ENCODE data around the gene FRY. TPM values are rescaled to one million over a fixed set of nuclear protein-coding genes. Genes with fewer than 3 reads are reported as not detected.

The FRY gene
- total RNA-seq, 1 donor = 12.3 TPM

DNA sequence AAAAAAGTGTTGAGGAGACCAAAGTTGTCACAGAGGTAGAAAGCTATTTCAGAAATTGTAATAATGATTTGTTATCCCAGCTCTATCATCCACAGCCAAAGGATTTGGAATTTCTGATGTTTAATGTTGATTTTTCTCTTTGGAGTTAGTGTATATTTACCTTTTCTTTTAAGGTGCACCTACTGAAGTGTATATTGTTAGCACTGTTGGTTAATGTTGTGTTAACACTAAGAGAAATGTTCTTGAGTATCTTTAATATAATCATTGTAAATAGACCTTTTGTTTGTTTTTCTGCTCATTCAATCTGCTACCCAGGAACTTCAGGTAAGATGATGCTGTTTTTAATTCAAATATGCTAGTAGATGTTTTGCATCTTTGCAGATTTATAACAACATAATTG lies 226.1 kb downstream of the FRY start:
- TF ChIP-seq, protein P1, sequence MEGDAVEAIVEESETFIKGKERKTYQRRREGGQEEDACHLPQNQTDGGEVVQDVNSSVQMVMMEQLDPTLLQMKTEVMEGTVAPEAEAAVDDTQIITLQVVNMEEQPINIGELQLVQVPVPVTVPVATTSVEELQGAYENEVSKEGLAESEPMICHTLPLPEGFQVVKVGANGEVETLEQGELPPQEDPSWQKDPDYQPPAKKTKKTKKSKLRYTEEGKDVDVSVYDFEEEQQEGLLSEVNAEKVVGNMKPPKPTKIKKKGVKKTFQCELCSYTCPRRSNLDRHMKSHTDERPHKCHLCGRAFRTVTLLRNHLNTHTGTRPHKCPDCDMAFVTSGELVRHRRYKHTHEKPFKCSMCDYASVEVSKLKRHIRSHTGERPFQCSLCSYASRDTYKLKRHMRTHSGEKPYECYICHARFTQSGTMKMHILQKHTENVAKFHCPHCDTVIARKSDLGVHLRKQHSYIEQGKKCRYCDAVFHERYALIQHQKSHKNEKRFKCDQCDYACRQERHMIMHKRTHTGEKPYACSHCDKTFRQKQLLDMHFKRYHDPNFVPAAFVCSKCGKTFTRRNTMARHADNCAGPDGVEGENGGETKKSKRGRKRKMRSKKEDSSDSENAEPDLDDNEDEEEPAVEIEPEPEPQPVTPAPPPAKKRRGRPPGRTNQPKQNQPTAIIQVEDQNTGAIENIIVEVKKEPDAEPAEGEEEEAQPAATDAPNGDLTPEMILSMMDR (IDR thresholded peaks at IDR 0.05; ENCODE audit: extremely low read depth, low read depth, low read length) = no peak
- no peak for DNase-seq (ENCODE audit: insufficient read length, low spot score, missing footprints)
- Histone ChIP-seq H3K27me3 (ENCODE audit: insufficient read depth, low read length) (no peaks in the 10 kb centered on the region), H4K20me1 (ENCODE audit: insufficient read depth, low read length) (no peaks in the 10 kb centered on the region), H3K4me2 (ENCODE audit: insufficient read depth, low read length) (no peak overlapping the region), H3K4me1 (ENCODE audit: insufficient read depth, low read length) (peaks cover 7% of the 10 kb centered on the region), H3K9me3 (ENCODE audit: low read depth, low read length) (no peaks in the 10 kb centered on the region), H2AFZ (ENCODE audit: low read length) (no peak overlapping the region), H3K36me3 (ENCODE audit: insufficient read depth, low read length) (no peaks in the 10 kb centered on the region), H3K27ac (ENCODE audit: low read depth, low read length) (no peak overlapping the region), H3K4me3 (ENCODE audit: insufficient read depth, low read length) (no peak overlapping the region), H3K79me2 (ENCODE audit: insufficient read depth, low read length) (no peaks in the 10 kb centered on the region)

DNA sequence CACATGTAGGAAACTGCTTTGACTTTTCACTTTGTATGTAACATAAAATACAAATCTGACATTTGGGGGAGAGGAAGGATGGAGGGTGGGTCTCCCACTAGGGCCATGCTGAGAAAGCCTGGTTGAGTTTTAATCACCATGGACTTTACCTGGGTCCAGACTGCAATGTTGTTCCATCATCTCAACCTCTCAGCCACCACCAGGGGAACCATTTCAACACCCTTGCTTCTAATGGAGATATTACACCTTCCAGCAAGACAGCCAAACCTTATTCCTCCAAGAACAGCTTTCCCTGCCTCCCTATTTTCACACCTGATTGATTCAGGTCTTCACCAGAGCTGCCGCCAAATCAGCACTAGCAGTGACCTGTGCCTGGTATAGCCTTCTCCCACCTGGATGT lies 227.5 kb downstream of the FRY start:
- TF ChIP-seq, protein P1 (IDR thresholded peaks at IDR 0.05; ENCODE audit: extremely low read depth, low read depth, low read length) = peak; percentile 20
- Histone ChIP-seq H3K79me2 (ENCODE audit: insufficient read depth, low read length) (no peaks in the 10 kb centered on the region), H3K4me1 (ENCODE audit: insufficient read depth, low read length) (peaks cover 7% of the 10 kb centered on the region), H3K27ac (ENCODE audit: low read depth, low read length) (no peak overlapping the region), H2AFZ (ENCODE audit: low read length) (no peak overlapping the region), H3K4me3 (ENCODE audit: insufficient read depth, low read length) (no peak overlapping the region), H4K20me1 (ENCODE audit: insufficient read depth, low read length) (no peaks in the 10 kb centered on the region), H3K36me3 (ENCODE audit: insufficient read depth, low read length) (no peaks in the 10 kb centered on the region), H3K9me3 (ENCODE audit: low read depth, low read length) (no peaks in the 10 kb centered on the region), H3K27me3 (ENCODE audit: insufficient read depth, low read length) (no peaks in the 10 kb centered on the region), H3K4me2 (ENCODE audit: insufficient read depth, low read length) (no peak overlapping the region)
- no peak for DNase-seq (ENCODE audit: insufficient read length, low spot score, missing footprints)

DNA sequence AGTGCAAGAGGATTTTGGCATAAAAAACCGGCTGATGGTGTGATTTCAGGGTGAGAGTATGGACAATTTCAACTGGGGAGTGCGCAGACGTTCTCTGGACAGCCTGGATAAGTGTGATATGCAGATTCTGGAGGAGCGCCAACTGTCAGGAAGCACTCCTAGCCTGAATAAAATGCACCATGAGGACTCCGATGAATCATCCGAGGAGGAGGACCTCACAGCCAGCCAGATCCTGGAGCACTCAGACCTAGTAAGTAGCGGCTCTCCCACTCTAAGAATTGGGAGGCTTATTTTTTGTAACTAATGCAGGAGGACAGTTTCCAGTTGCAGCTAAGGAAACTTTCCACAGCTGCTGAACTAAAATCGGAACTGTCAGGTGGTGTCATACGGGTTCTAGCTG lies 230.0 kb downstream of the FRY start:
- Histone ChIP-seq H3K27me3 (ENCODE audit: insufficient read depth, low read length) (no peaks in the 10 kb centered on the region), H3K36me3 (ENCODE audit: insufficient read depth, low read length) (peaks cover 6% of the 10 kb centered on the region), H3K27ac (ENCODE audit: low read depth, low read length) (no peak overlapping the region), H3K4me3 (ENCODE audit: insufficient read depth, low read length) (no peak overlapping the region), H3K4me1 (ENCODE audit: insufficient read depth, low read length) (peaks cover 7% of the 10 kb centered on the region), H2AFZ (ENCODE audit: low read length) (no peak overlapping the region), H3K9me3 (ENCODE audit: low read depth, low read length) (no peaks in the 10 kb centered on the region), H3K4me2 (ENCODE audit: insufficient read depth, low read length) (peak overlapping the region; percentile 20), H4K20me1 (ENCODE audit: insufficient read depth, low read length) (no peaks in the 10 kb centered on the region), H3K79me2 (ENCODE audit: insufficient read depth, low read length) (no peaks in the 10 kb centered on the region)
- DNase-seq (ENCODE audit: insufficient read length, low spot score, missing footprints) = no peak
- TF ChIP-seq, protein P1 (IDR thresholded peaks at IDR 0.05; ENCODE audit: extremely low read depth, low read depth, low read length) = no peak

DNA sequence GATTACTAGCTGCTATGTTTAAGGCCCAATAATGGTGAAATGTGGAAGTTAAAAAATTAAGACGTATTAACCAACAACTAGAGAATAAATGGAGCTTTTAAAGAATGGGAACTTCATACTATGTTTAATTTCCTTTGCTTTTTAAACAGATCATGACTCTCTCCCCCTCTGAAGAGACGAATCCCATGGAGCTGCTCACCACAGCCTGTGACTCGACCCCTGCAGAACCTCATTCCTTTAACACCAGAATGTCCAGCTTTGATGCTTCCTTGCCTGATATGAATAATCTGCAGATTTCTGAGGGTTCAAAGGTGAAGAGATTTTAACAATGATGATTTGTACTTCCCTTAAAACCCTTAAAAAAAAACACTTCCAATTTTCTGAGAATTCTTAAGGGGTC lies 230.6 kb downstream of the FRY start:
- H3K79me2 ChIP-seq (ENCODE audit: insufficient read depth, low read length) = no peaks in the 10 kb centered on the region
- no peak overlapping the region for H3K4me3 ChIP-seq (ENCODE audit: insufficient read depth, low read length)
- H3K9me3 ChIP-seq (ENCODE audit: low read depth, low read length) = no peaks in the 10 kb centered on the region
- DNase-seq (ENCODE audit: insufficient read length, low spot score, missing footprints) = no peak
- no peak overlapping the region for H3K27ac ChIP-seq (ENCODE audit: low read depth, low read length)
- H2AFZ ChIP-seq (ENCODE audit: low read length) = no peak overlapping the region
- no peak overlapping the region for H3K4me2 ChIP-seq (ENCODE audit: insufficient read depth, low read length)
- peaks cover 7% of the 10 kb centered on the region for H3K4me1 ChIP-seq (ENCODE audit: insufficient read depth, low read length)
- H3K27me3 ChIP-seq (ENCODE audit: insufficient read depth, low read length) = no peaks in the 10 kb centered on the region
- peaks cover 9% of the 10 kb centered on the region for H3K36me3 ChIP-seq (ENCODE audit: insufficient read depth, low read length)
- TF ChIP-seq, protein P1 (IDR thresholded peaks at IDR 0.05; ENCODE audit: extremely low read depth, low read depth, low read length) = no peak
- H4K20me1 ChIP-seq (ENCODE audit: insufficient read depth, low read length) = no peaks in the 10 kb centered on the region
